Activated gamma-delta T cell treated with Interleukin-2 at 50 U/mL for 16 hours (primary cell): Measurements from ENCODE around the gene DEF6.

Experiments used
- DNase-seq: peaks from one replicate; pipeline ENCODE4 v3.0.0-alpha.2; 2020

The DEF6 gene

GRCh38 chr6:35351422-35351821 lies 53.8 kb downstream of the DEF6 start:
- DNase-seq: no peak

DNA sequence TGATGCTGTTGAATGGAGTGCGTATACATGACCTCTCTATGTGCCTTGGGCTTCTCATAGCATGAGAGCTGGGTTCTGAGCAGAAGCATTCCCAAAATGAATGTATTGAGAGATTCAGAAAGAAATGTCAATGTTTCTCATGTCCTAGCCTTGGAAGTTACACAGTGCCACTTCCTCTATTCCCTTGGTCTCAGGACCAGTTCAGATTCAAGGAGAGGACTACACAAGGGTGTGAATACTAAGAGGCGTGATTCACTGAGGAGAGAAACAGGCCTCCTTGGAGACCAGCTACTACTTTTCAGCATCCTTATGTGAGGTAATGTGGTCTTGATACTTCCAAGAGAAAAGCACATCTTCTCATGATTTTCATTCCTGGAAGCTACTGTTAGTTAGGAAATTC lies 55.1 kb downstream of the DEF6 start:
- no peak for DNase-seq

DNA sequence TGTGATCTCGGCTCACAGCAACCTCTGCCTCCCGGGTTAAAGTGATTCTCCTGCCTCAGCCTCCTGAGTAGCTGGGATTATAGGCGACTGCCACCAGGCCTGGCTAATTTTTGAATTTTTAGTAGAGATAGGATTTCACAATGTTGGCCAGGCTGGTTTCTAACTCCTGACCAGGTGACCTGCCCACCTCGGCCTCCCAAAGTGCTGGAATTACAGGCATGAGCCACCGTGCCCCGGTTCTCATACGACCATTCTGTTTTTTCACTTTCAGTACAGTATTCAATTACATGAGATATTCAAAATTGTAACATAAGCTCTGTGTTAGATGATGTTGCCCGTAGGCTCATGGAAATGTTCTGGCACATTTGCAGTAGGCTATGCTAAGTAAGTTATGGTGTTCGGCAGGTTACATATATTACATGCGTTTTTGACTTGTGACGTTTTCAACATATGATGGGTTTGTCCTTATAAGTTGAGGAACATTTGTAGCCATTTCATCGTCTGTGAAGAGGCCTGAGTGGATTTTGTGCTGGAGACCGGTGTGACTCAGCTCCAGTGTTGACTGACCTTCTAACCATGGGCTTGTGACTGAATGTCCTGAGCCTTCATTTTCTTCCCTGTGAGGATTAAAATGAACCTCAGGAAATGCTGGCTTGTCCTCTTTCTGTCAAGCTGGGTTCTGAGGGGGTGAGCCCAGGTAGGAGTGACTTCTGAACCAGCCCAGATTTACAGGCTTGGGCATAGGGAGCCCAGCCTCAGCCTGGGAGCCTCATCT lies 56.9 kb downstream of the DEF6 start:
- DNase-seq: no peak

GRCh38 chr6:35356391-35356790 lies 58.8 kb downstream of the DEF6 start:
- no peak for DNase-seq

DNA sequence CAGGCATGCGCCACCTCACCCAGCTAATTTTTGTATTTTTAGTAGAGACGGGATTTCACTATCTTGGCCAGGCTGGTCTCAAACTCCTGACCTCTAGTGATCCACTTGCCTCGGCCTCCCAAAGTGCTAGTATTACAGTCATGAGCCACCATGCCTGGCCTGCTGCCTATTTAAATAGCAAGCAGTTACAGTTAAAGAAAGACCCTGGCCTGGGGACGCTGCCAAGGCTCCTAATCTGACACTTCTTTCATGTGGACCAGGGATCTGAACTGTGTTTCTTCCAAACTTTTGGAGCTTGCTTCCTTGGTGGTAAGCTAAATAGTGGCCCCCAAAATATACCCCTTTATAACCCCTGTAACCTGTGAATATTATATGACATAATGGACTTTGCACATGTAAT lies 60.1 kb downstream of the DEF6 start:
- DNase-seq: no peak

DNA sequence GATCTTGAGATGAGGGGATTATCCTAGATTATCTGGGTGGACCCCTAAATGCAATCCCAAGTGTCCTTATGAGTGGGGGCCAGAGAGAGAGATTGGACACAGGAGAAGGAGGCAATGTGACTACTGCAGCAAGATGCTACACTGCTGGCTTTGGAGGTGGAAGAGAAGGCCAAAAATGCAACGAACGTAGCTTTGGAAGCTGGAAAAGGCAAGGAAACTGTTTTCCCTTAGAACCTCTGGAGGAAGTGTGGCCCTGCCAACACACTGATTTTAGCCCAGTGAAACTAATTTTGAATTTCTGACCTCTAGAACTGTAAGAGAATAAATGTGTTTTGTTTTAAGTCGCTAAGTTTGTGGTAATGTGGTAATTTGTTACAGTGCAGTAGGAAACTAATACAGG lies 60.5 kb downstream of the DEF6 start:
- no peak for DNase-seq

- no peak for DNase-seq
These were observed 61.7 kb downstream of the DEF6 start for GRCh38 chr6:35359346-35359743.

DNA sequence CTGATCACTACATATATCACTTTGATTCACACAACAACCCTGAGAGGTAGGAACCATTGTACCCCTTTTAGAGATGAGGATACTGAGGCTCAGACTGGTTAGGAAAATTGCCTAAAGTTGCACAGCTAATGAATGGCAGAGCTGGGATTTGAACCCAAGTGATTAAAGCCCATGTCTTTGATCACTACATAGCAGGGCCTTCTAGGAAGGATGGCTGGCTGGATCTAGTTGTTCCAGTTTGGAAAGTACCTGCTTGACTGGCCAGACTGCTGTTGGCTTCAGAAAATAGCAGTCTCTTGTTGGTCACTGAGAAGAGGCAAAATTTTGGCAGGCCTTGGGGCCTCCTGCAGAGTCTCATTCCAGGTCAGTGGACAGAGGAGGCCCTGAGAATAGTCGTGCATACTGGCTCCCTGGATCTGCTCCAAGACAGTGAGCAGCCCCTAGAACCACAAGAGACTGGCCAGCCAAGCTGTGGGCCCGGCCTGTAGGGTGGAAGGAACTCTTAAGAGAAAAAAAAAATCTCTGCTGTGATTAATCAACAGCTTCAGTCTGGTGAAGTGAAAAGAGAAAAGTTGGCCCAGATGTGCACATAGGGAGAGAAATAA lies 62.2 kb downstream of the DEF6 start:
- no peak for DNase-seq

- no peak for DNase-seq
These were observed 62.9 kb downstream of the DEF6 start for GRCh38 chr6:35360349-35361138.

DNA sequence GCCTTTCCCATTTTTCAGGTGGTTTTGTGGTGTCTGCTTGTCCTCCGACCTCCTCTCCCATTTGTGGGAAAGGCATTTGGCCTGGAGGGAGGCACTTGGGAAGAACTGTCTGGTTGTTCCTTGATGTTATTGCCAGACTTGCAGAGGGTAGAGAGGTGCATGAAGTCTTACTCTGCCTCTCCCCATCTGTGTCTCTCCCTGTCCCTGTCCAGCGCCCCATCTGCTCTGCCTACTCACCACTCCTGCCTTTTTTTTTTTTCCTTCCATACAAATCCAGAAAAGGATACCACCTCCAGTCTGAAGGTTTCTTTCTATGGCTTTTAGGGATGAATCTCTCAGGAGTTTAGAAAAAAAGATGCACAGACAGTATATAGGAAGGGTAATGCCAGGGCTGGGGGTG lies 64.6 kb downstream of the DEF6 start:
- no peak for DNase-seq

DNA sequence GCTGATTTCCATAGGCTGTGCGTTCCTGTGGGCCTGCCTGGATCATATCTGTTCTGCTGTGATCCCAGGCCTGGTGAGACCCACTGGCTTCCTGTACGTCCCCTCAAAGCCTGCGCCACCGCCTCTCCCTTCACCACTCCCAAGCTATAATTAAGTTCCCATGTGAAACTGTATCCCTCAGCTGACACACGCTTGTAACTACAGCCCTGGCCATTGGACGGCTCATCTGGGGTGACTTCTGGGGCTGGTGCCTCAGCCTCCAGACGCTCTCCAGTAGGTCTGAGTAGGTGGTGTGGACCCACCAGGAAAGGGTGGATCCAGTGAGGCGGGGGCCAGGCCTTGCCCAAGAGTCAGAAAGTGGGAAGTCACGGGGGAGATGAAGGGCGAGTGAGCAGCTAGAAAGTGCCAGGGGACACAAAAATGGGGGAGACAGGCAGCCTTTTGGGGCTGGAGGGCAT lies 65.7 kb downstream of the DEF6 start:
- DNase-seq: no peak

DNA sequence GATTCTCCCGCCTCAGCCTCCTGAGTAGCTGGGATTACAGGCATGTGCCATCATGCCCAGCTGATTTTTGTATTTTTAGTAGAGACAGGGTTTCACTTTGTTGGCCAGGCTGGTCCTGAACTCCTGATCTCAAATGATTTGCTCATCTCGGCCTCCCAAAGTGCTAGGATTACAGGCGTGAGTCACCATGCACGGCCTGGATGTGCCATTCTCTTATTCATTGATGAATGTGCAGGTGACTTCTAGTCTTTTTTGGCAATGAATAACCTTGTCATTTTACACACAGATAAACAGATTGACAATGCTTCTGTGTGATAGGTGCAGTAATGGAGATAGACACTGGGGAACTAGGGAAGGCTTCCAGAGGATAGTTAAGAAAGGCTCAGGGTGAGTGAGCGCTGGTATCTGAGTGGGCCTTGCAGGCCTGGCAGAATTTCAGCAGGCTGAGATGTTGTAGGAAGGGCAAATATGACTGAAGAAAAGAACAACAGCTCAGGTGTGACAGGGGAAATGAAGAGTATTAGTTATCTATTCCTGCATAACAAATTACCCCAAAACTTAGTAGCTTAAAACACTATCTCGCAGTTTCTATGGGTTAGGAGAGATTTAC lies 68.1 kb downstream of the DEF6 start:
- DNase-seq: no peak

GRCh38 chr6:35366204-35366596 lies 68.6 kb downstream of the DEF6 start:
- no peak for DNase-seq

- no peak for DNase-seq
These were observed 70.0 kb downstream of the DEF6 start for GRCh38 chr6:35367646-35368037.

DNA sequence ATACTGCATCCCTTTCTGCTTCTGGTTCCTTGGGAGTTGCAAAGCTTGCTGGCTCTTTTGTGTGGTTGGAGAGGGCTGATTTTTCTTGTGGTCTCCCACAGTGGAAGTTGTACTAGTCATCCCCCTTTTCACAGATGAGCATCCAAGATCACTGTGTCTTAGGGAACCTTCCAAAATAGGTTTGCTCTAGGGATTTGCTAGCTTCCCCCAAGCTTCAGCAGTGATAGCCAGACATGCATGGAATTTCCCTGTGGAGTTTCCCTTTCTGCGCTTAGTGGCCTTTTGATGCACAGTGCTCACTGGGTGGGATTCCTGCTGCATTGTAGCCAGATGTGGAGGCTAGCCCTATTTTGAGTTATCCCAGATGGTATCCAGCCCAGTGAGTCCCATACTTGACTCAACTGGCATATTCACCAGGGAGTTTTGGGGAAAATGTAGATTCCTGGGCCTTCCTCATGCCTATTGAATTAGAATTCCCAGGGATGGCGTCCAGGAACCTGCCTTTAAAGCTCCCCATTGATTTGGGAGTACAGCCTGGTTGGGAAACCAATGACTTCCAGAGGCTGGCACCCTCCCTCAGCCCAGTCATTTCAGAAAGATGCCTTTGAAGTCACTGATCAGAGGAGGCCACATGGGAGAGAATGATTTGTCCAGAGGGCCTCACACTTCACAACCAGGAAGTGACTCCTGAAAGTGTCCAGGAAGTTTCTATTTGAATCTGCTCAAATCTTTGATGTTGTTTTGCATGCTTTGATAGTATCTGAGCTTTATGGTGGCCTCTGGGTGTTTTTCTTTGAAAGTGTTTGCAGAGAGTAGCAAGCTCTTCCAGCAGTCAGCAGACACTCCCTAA lies 70.6 kb downstream of the DEF6 start:
- DNase-seq: no peak

DNA sequence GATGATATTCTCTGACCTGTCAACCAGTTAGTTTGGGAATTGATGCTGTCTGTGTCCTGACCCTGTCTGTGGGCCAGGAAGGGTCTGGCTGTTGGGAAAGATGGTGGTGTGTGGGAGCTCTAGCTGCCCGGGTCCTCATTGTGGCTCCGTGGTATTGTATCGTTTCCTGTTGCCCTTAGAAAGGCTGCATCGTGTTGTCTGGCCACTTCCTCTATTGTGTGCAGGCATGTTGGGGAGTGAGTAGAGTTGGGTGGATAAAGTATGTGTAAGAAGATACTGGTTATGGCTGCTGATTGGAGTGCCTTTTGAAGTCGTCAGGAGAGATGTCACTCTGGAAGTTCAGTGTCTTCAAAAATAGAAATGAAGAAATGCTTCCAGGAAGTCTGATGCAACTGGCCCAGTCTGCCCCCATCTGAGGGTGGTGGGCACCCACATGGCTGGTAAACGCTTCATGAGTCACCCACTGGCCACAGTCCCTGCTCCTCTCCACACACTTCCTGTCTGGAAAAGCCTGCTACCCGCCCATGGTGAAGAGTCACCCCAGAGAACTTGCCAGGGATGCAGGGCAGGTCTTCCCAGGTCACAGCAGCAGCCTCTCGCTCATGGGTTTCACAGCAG lies 72.6 kb downstream of the DEF6 start:
- DNase-seq: peak; percentile 17

DNA sequence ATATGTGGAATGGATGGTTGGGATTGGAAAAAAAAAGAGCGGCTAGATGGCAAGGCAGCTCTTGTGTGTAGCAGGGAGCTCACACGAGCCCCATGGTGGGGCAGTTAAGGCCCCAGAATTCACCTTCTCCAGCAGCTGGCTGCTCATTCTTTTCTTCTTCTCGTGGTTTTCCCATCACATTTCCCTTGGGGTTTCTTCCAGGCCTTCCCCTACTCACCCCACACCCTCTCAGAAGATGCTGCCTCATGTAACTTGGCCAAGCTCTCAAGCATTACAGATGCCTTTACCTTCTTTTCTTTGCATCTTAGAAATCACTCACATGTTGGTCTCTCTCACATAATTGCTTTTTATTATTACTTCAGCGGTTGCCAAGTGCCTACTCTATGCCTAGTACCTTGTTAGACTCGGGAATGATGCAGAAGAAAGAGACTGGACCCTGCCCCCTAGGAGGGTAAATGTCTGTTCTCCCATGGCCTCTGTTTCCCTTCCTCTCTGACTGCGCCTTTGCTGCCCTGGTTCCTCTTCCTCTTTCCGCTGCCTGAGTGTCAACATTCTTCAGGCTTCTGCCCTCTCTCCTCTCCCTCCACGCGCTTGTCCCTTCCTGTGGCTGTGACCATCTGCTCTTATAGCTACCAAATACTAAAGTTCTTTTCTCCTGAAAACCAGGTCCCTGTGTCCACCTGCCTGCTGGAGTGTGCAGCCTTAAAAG lies 73.3 kb downstream of the DEF6 start:
- DNase-seq: no peak
